OCI-LY3 (cell line): ENCODE results near the gene CRTC1.

Source experiments
- H2AFZ ChIP-seq: fragments of 200-600, 300-600 bp; shearing (Covaris generic); 2 replicates; pipeline ENCODE4 v1.6.0; 2014; ENCODE audit warnings: antibody characterized with exemption, low read depth, low read length
- H3K27ac ChIP-seq: fragments of 200-600, 300-600 bp; sonication (generic); 2 replicates; pipeline ENCODE4 v1.5.1; 2014; ENCODE audit warnings: mild to moderate bottlenecking, low read length, moderate library complexity, mixed read lengths
- H3K27me3 ChIP-seq: fragments of 200-600, 300-600 bp; sonication (generic); 2 replicates; pipeline ENCODE4 v1.6.1; 2014; ENCODE audit warnings: low read depth, low read length, mixed read lengths
- H3K36me3 ChIP-seq: fragments of 200-600, 300-600 bp; sonication (generic); replicated peaks from 2 replicates; pipeline ENCODE3; 2014; ENCODE audit warnings: low read depth, low read length, mixed read lengths
- H3K4me1 ChIP-seq: fragments of 300-600, 200-600 bp; sonication (generic); 2 replicates; pipeline ENCODE4 v1.6.1; 2014; ENCODE audit warnings: low read length, mixed read lengths
- H3K4me2 ChIP-seq: fragments of 200-600, 300-600 bp; sonication (generic); 2 replicates; pipeline ENCODE4 v1.6.1; 2014; ENCODE audit warnings: low read length, mixed read lengths
- H3K4me3 ChIP-seq: fragments of 300-600, 200-600 bp; sonication (generic); 2 replicates; pipeline ENCODE4 v1.5.1; 2014; ENCODE audit warnings: antibody characterized with exemption, mild to moderate bottlenecking, low read length, moderate library complexity
- H3K79me2 ChIP-seq: fragments of 300-600, 200-600 bp; shearing (Covaris generic); 2 replicates; pipeline ENCODE4 v1.6.1; 2014; ENCODE audit warnings: mild to moderate bottlenecking, low read length, mixed read lengths
- H3K9ac ChIP-seq: fragments of 300-600, 200-600 bp; shearing (Covaris generic); 2 replicates; pipeline ENCODE4 v1.6.0; 2014; ENCODE audit warnings: mild to moderate bottlenecking, low read length, moderate library complexity
- H3K9me3 ChIP-seq: fragments of 200-600, 300-600 bp; shearing (Covaris generic); 2 replicates; pipeline ENCODE4 v1.6.1; 2014; ENCODE audit warnings: low read length, mixed read lengths; ENCODE audit not compliant: insufficient read depth
- H4K20me1 ChIP-seq: fragments of 200-600, 300-600 bp; sonication (generic); 2 replicates; pipeline ENCODE4 v1.6.1; 2016; ENCODE audit warnings: low read length, mixed read lengths; ENCODE audit not compliant: insufficient read depth
- EZH2phosphoT487 ChIP-seq: fragments of 200-600 bp; shearing (Covaris generic); IDR thresholded peaks from 2 replicates; pipeline ENCODE4 v1.6.1; 2018; ENCODE audit warnings: antibody characterized with exemption, mixed run types, low read depth
- TF ChIP-seq, protein P1 (sequence below): fragments of 200-600, 300-600 bp; sonication (generic); IDR thresholded peaks from 2 replicates; pipeline ENCODE4 v1.5.1; 2014; ENCODE audit warnings: antibody characterized with exemption, low read length, low read depth

The CRTC1 gene

DNA sequence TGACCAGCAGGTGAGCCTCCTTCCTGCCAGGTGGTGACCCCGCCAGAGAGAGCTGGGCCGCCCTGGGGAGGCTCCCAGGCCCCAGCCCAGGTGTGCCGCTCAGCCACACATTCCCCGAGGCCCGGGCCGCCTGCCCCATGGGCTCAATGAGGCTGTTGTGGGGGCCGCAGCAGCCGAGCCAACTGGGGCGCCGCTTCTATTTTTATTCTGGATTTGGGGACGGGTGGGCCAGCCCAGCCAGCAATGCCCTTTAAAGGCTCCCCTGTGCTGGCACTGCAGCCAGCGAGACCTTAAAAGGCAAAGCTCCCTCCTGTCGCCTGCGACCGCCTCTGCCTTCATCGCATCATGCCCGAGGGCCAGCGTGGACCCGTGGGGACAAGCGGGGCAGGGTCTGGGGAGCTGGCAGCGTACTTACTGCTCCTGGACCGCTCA lies 17.7 kb upstream of the CRTC1 start:
- Histone ChIP-seq H3K9me3 (no peaks in the 10 kb centered on the region), H2AFZ (no peak overlapping the region), H3K36me3 (peaks cover 25% of the 10 kb centered on the region), H3K4me3 (no peak overlapping the region), H3K27ac (no peak overlapping the region), H3K4me2 (no peak overlapping the region), H4K20me1 (peaks cover 29% of the 10 kb centered on the region; the same call in 1 of the 2 replicates), H3K4me1 (peaks cover 14% of the 10 kb centered on the region; the same call in 1 of the 2 replicates), H3K79me2 (no peaks in the 10 kb centered on the region), H3K27me3 (no peaks in the 10 kb centered on the region), H3K9ac (no peak overlapping the region)
- TF ChIP-seq, protein P1, sequence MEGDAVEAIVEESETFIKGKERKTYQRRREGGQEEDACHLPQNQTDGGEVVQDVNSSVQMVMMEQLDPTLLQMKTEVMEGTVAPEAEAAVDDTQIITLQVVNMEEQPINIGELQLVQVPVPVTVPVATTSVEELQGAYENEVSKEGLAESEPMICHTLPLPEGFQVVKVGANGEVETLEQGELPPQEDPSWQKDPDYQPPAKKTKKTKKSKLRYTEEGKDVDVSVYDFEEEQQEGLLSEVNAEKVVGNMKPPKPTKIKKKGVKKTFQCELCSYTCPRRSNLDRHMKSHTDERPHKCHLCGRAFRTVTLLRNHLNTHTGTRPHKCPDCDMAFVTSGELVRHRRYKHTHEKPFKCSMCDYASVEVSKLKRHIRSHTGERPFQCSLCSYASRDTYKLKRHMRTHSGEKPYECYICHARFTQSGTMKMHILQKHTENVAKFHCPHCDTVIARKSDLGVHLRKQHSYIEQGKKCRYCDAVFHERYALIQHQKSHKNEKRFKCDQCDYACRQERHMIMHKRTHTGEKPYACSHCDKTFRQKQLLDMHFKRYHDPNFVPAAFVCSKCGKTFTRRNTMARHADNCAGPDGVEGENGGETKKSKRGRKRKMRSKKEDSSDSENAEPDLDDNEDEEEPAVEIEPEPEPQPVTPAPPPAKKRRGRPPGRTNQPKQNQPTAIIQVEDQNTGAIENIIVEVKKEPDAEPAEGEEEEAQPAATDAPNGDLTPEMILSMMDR, result no peak
- TF ChIP-seq EZH2phosphoT487, result no peak

DNA sequence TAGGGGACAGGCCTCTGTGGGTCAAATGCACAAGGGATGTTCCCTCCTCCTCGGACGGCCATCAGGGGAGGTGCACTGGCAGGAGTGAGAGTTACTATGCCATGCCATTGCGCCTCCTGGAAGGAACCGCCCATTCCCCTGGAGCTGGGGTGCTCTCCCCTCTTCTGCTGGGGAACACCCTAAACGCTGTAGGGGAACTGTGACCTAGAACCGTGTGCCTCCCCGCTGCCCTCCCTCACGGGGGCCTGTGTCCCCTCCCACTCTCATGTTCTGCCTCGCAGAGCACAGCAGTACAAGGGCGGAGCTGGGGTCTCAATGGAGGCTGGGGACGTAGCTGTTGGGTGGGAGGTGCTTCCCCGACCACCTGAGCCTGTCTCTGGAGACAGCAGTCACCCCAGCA lies 17.2 kb upstream of the CRTC1 start:
- Histone ChIP-seq H3K4me2 (no peak overlapping the region), H4K20me1 (peaks cover 26% of the 10 kb centered on the region; the same call in 1 of the 2 replicates), H3K4me3 (no peak overlapping the region), H3K9ac (no peak overlapping the region), H3K4me1 (peaks cover 14% of the 10 kb centered on the region; the same call in 1 of the 2 replicates), H3K79me2 (no peaks in the 10 kb centered on the region), H3K36me3 (peaks cover 23% of the 10 kb centered on the region), H3K27me3 (no peaks in the 10 kb centered on the region), H3K27ac (no peak overlapping the region), H3K9me3 (no peaks in the 10 kb centered on the region), H2AFZ (no peak overlapping the region)
- no peak for TF ChIP-seq EZH2phosphoT487
- TF ChIP-seq, protein P1, result no peak

DNA sequence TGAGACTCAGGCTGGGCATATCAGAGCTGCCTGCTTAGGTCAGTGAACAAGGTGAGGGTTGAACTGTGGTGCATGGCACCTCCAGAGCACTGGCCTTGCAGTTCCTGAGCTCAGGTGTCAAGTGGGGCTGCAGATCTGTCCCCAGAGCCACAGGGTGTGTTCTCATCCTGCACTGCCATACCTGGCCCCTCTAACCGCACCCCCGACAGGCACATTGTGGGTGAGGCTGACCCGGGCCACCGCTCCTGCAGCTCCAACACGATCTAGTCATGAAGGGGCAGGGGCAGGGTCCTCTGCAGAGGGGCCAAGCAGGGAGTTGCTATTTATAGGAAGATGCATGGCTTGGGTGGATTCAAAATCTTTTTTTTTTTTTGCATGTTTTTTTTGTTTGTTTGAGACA lies 16.7 kb upstream of the CRTC1 start:
- peaks cover 21% of the 10 kb centered on the region; the same call in 1 of the 2 replicates for H4K20me1 ChIP-seq
- H2AFZ ChIP-seq, result no peak overlapping the region
- peaks cover 19% of the 10 kb centered on the region for H3K36me3 ChIP-seq
- no peak overlapping the region for H3K4me2 ChIP-seq
- no peak overlapping the region for H3K4me3 ChIP-seq
- H3K27me3 ChIP-seq, result no peaks in the 10 kb centered on the region
- H3K9ac ChIP-seq, result no peak overlapping the region
- H3K9me3 ChIP-seq, result no peaks in the 10 kb centered on the region
- H3K79me2 ChIP-seq, result no peaks in the 10 kb centered on the region
- H3K4me1 ChIP-seq, result peaks cover 14% of the 10 kb centered on the region; the same call in 1 of the 2 replicates
- TF ChIP-seq, protein P1, result no peak
- no peak for TF ChIP-seq EZH2phosphoT487
- no peak overlapping the region for H3K27ac ChIP-seq

DNA sequence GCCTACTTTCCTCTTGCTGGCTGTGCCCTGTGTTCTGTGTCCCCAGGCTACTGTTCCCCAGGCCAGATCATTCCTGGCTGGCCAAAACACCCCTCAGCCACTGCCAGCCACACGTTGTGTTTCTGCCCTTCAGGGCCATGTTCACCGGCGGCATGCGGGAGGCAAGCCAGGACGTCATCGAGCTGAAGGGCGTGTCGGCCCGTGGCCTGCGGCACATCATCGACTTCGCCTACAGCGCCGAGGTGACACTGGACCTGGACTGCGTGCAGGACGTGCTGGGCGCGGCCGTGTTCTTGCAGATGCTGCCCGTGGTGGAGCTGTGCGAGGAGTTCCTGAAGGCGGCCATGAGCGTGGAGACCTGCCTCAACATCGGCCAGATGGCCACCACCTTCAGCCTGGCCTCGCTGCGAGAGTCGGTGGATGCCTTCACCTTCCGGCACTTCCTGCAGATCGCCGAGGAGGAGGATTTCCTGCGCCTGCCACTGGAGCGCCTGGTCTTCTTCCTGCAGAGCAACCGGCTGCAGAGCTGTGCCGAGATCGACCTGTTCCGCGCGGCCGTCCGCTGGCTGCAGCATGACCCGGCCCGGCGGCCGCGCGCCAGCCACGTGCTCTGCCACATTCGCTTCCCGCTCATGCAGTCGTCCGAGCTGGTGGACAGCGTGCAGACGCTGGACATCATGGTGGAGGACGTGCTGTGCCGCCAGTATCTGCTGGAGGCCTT lies 15.8 kb upstream of the CRTC1 start:
- Histone ChIP-seq H4K20me1 (peaks cover 13% of the 10 kb centered on the region; the same call in 1 of the 2 replicates), H3K79me2 (no peaks in the 10 kb centered on the region), H3K27me3 (no peaks in the 10 kb centered on the region), H3K36me3 (peaks cover 17% of the 10 kb centered on the region), H3K9me3 (no peaks in the 10 kb centered on the region), H3K27ac (no peak overlapping the region), H2AFZ (no peak overlapping the region), H3K4me1 (peaks cover 14% of the 10 kb centered on the region; the same call in 1 of the 2 replicates), H3K4me2 (no peak overlapping the region), H3K9ac (no peak overlapping the region), H3K4me3 (no peak overlapping the region)
- no peak for TF ChIP-seq EZH2phosphoT487
- TF ChIP-seq, protein P1, result no peak
